ENCODE data around the gene CCDC88C.
A peak's percentile ranks its signal among the peaks of the same experiment; 100 is the strongest.
"Not testable (repeated sequence)": the region's sequence is repeated elsewhere in the genome, so short reads cannot be mapped to it uniquely, and the experiment has no call there.

CCDC88C gene

GRCh38 chr14:91228112-91229004, 189.3 kb downstream of the CCDC88C start:
- Histone ChIP-seq H4K8ac (ENCODE audit: low read depth, low read length) (no peak overlapping the region), H3K4me2 (ENCODE audit: low read length) (no peak overlapping the region), H4K5ac (ENCODE audit: low read length) (no peak overlapping the region), H2BK120ac (ENCODE audit: low read depth, low read length) (no peak overlapping the region), H3K36me3 (ENCODE audit: control insufficient read depth, insufficient read depth, low read length) (no peaks in the 10 kb centered on the region), H3K18ac (ENCODE audit: low read length) (no peak overlapping the region), H3K79me1 (ENCODE audit: low read length) (no peaks in the 10 kb centered on the region), H3K4ac (ENCODE audit: low read depth, low read length) (no peak overlapping the region), H3K79me2 (ENCODE audit: control insufficient read depth, insufficient read depth, low read length) (no peaks in the 10 kb centered on the region), H3K9ac (ENCODE audit: low read length) (no peak overlapping the region), H2BK5ac (ENCODE audit: low read length) (no peak overlapping the region), H2AK5ac (ENCODE audit: low read length) (no peak overlapping the region), H3K56ac (ENCODE audit: low read length) (no peak overlapping the region), H3K27me3 (ENCODE audit: insufficient read depth, low read length, poor library complexity) (no peaks in the 10 kb centered on the region), H3K23ac (ENCODE audit: low read length) (no peak overlapping the region), H3K27ac (ENCODE audit: low read depth, low read length) (no peak overlapping the region), H3K4me3 (ENCODE audit: low read length) (no peak overlapping the region), H2BK15ac (replicated peaks; ENCODE audit: low read depth) (no peak overlapping the region), H3K4me1 (ENCODE audit: control insufficient read depth, low read depth, low read length) (no peaks in the 10 kb centered on the region)
- WGBS (ENCODE audit: extremely low coverage, insufficient coverage, low lambda C conversion rate) = no CpG with 5 or more reads among the region's 14 CpGs
- DNase-seq = peak; percentile 27

DNA sequence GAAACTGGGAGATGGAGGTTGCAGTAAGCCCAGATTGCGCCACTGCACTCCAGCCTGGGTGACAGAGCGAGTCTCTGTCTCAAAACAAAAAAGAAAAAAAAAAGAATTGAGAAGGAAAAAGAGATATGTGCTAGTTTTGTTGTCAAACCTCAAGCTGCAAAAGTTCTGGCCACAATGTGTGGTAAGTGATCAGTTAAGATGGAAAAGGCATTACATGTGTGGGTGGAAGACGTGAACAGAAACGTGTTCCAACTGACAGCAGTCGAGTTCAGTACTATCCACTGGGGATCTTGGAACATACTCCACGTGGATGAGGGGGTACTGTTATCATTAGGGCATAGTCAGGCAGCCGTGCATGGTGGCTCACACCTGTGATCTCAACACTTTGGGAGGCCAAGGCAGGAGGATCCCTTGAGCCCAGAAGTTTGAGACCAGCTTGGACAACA, 190.4 kb downstream of the CCDC88C start:
- no peak overlapping the region for H4K5ac ChIP-seq (ENCODE audit: low read length)
- H2BK15ac ChIP-seq (replicated peaks; ENCODE audit: low read depth) = no peak overlapping the region
- H3K27me3 ChIP-seq (ENCODE audit: insufficient read depth, low read length, poor library complexity) = no peaks in the 10 kb centered on the region
- no peak for DNase-seq
- no peak overlapping the region for H3K18ac ChIP-seq (ENCODE audit: low read length)
- no peaks in the 10 kb centered on the region for H3K4me1 ChIP-seq (ENCODE audit: control insufficient read depth, low read depth, low read length)
- no peak overlapping the region for H2AK5ac ChIP-seq (ENCODE audit: low read length)
- H3K36me3 ChIP-seq (ENCODE audit: control insufficient read depth, insufficient read depth, low read length) = no peaks in the 10 kb centered on the region
- no peak overlapping the region for H2BK5ac ChIP-seq (ENCODE audit: low read length)
- no peaks in the 10 kb centered on the region for H3K79me1 ChIP-seq (ENCODE audit: low read length)
- no peaks in the 10 kb centered on the region for H3K79me2 ChIP-seq (ENCODE audit: control insufficient read depth, insufficient read depth, low read length)
- no peak overlapping the region for H2BK120ac ChIP-seq (ENCODE audit: low read depth, low read length)
- H3K4me3 ChIP-seq (ENCODE audit: low read length) = no peak overlapping the region
- H3K56ac ChIP-seq (ENCODE audit: low read length) = no peak overlapping the region
- no peak overlapping the region for H3K4me2 ChIP-seq (ENCODE audit: low read length)
- H3K27ac ChIP-seq (ENCODE audit: low read depth, low read length) = no peak overlapping the region
- H3K9ac ChIP-seq (ENCODE audit: low read length) = no peak overlapping the region
- H3K23ac ChIP-seq (ENCODE audit: low read length) = no peak overlapping the region
- no peak overlapping the region for H4K8ac ChIP-seq (ENCODE audit: low read depth, low read length)
- H3K4ac ChIP-seq (ENCODE audit: low read depth, low read length) = no peak overlapping the region
- no CpG with 5 or more reads among the region's 7 CpGs for WGBS (ENCODE audit: extremely low coverage, insufficient coverage, low lambda C conversion rate)

- H3K27me3 ChIP-seq (ENCODE audit: insufficient read depth, low read length, poor library complexity); H3K56ac ChIP-seq (ENCODE audit: low read length); H3K79me1 ChIP-seq (ENCODE audit: low read length); H2AK5ac ChIP-seq (ENCODE audit: low read length); H3K4me2 ChIP-seq (ENCODE audit: low read length); H3K18ac ChIP-seq (ENCODE audit: low read length); H3K4me3 ChIP-seq (ENCODE audit: low read length); H3K27ac ChIP-seq (ENCODE audit: low read depth, low read length); H4K8ac ChIP-seq (ENCODE audit: low read depth, low read length); H3K23ac ChIP-seq (ENCODE audit: low read length); DNase-seq; H2BK15ac ChIP-seq (replicated peaks; ENCODE audit: low read depth); H3K36me3 ChIP-seq (ENCODE audit: control insufficient read depth, insufficient read depth, low read length); H3K79me2 ChIP-seq (ENCODE audit: control insufficient read depth, insufficient read depth, low read length); H3K4ac ChIP-seq (ENCODE audit: low read depth, low read length); H2BK120ac ChIP-seq (ENCODE audit: low read depth, low read length); H3K9ac ChIP-seq (ENCODE audit: low read length); H2BK5ac ChIP-seq (ENCODE audit: low read length); H3K4me1 ChIP-seq (ENCODE audit: control insufficient read depth, low read depth, low read length); H4K5ac ChIP-seq (ENCODE audit: low read length): not testable (repeated sequence)
- WGBS (ENCODE audit: extremely low coverage, insufficient coverage, low lambda C conversion rate) = no CpG with 5 or more reads among the region's 4 CpGs
Measured at GRCh38 chr14:91226360-91226759, 191.3 kb downstream of the CCDC88C start.

DNA sequence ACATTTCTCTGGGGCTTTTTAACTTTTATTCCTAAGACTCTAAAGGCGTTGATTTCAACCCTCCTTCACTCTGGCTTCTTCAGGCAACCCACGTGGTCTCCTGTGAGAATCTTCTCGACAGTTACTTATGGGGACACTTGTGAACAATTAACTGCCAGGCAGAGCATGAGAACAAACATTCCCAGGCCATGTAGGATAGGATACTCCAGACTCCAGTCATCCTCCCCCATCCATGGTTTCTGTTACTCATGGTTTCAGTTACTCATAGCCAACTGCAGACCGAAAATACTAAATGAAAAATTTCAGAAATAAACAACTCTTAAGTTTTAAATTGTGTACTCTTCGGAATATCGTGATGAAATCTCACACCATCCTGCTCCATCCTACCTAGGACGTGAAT, 192.6 kb downstream of the CCDC88C start:
- Histone ChIP-seq H4K5ac (ENCODE audit: low read length) (no peak overlapping the region), H3K79me1 (ENCODE audit: low read length) (no peaks in the 10 kb centered on the region), H3K18ac (ENCODE audit: low read length) (no peak overlapping the region), H3K79me2 (ENCODE audit: control insufficient read depth, insufficient read depth, low read length) (no peaks in the 10 kb centered on the region), H3K56ac (ENCODE audit: low read length) (no peak overlapping the region), H3K36me3 (ENCODE audit: control insufficient read depth, insufficient read depth, low read length) (no peaks in the 10 kb centered on the region), H2BK15ac (replicated peaks; ENCODE audit: low read depth) (no peak overlapping the region), H2BK5ac (ENCODE audit: low read length) (no peak overlapping the region), H3K4me2 (ENCODE audit: low read length) (no peak overlapping the region), H2AK5ac (ENCODE audit: low read length) (no peak overlapping the region), H4K8ac (ENCODE audit: low read depth, low read length) (no peak overlapping the region), H3K27ac (ENCODE audit: low read depth, low read length) (no peak overlapping the region), H2BK120ac (ENCODE audit: low read depth, low read length) (no peak overlapping the region), H3K4ac (ENCODE audit: low read depth, low read length) (no peak overlapping the region), H3K27me3 (ENCODE audit: insufficient read depth, low read length, poor library complexity) (no peaks in the 10 kb centered on the region), H3K4me1 (ENCODE audit: control insufficient read depth, low read depth, low read length) (no peaks in the 10 kb centered on the region), H3K4me3 (ENCODE audit: low read length) (no peak overlapping the region), H3K9ac (ENCODE audit: low read length) (no peak overlapping the region), H3K23ac (ENCODE audit: low read length) (no peak overlapping the region)
- WGBS (ENCODE audit: extremely low coverage, insufficient coverage, low lambda C conversion rate) = no CpG with 5 or more reads among the region's 7 CpGs
- no peak for DNase-seq

DNA sequence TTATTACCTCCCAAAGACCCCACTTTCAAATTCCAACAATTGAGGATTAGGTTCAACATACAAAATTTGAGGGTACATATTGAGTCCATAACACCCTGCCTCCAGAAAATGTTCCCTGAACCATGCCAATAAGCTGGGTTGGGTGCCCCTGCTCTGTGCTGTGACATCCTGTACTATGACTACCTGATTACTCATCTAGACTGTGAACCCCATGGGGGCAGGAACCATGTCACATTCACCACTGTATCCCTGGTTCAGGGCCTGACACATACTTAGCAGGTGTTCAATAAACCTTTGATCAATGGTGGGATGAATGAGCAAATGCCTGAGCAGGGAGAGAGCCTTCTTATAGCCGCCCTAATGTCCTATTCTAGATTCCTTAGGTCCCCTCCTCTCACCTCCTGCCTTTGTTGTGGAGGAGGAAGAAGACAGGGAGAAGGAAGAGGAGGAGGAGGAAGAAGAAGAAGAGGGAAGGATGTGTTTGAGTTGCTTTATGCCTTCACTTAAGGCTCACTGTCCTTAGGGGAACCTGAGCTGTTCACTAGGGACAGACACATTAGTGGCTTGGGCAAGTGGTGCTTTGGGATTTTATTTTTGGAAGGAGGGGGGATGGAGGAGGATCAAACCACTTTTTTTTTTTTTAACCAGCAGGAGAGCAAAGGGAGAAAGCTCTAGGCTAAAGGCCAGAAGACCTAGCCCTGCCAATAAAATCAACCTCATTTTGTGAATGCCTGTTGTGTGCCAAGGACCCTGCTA, 194.4 kb downstream of the CCDC88C start:
- no peak overlapping the region for H2AK5ac ChIP-seq (ENCODE audit: low read length)
- no peak overlapping the region for H3K9ac ChIP-seq (ENCODE audit: low read length)
- H3K79me2 ChIP-seq (ENCODE audit: control insufficient read depth, insufficient read depth, low read length) = no peaks in the 10 kb centered on the region
- H3K56ac ChIP-seq (ENCODE audit: low read length) = no peak overlapping the region
- H3K4me2 ChIP-seq (ENCODE audit: low read length) = no peak overlapping the region
- no peaks in the 10 kb centered on the region for H3K27me3 ChIP-seq (ENCODE audit: insufficient read depth, low read length, poor library complexity)
- no peak overlapping the region for H3K18ac ChIP-seq (ENCODE audit: low read length)
- no peak overlapping the region for H2BK15ac ChIP-seq (replicated peaks; ENCODE audit: low read depth)
- H2BK5ac ChIP-seq (ENCODE audit: low read length) = no peak overlapping the region
- H2BK120ac ChIP-seq (ENCODE audit: low read depth, low read length) = no peak overlapping the region
- DNase-seq = no peak
- H4K8ac ChIP-seq (ENCODE audit: low read depth, low read length) = no peak overlapping the region
- H4K5ac ChIP-seq (ENCODE audit: low read length) = no peak overlapping the region
- no CpG with 5 or more reads among the region's 1 CpG for WGBS (ENCODE audit: extremely low coverage, insufficient coverage, low lambda C conversion rate)
- no peak overlapping the region for H3K4me3 ChIP-seq (ENCODE audit: low read length)
- H3K4ac ChIP-seq (ENCODE audit: low read depth, low read length) = no peak overlapping the region
- no peak overlapping the region for H3K23ac ChIP-seq (ENCODE audit: low read length)
- no peaks in the 10 kb centered on the region for H3K36me3 ChIP-seq (ENCODE audit: control insufficient read depth, insufficient read depth, low read length)
- H3K4me1 ChIP-seq (ENCODE audit: control insufficient read depth, low read depth, low read length) = no peaks in the 10 kb centered on the region
- H3K27ac ChIP-seq (ENCODE audit: low read depth, low read length) = no peak overlapping the region
- H3K79me1 ChIP-seq (ENCODE audit: low read length) = no peaks in the 10 kb centered on the region
